Osteoblast (primary cell): ENCODE data around the gene MYH7. TPM values are rescaled to one million over a fixed set of nuclear protein-coding genes. Genes with fewer than 3 reads are reported as not detected.

Experiments used
- DNase-seq: peaks from one replicate; pipeline ENCODE4 v3.0.0; 2011; ENCODE audit warnings: low spot score, mixed read lengths; ENCODE audit not compliant: insufficient read length; ENCODE audit errors: missing footprints
- H2AFZ ChIP-seq: 2 replicates; pipeline ENCODE4 v1.6.0; 2011; ENCODE audit warnings: mild to moderate bottlenecking, low read length
- H3K27ac ChIP-seq: 2 replicates; pipeline ENCODE4 v1.5.1; 2011; ENCODE audit warnings: mild to moderate bottlenecking, low read depth, low read length, moderate library complexity
- H3K27me3 ChIP-seq: 2 replicates; pipeline ENCODE4 v1.6.0; 2012; ENCODE audit warnings: mild to moderate bottlenecking, control low read depth, inconsistent platforms, low read length, moderate library complexity; ENCODE audit not compliant: insufficient read depth
- H3K36me3 ChIP-seq: 2 replicates; pipeline ENCODE4 v1.5.1; 2011; ENCODE audit warnings: mild to moderate bottlenecking, low read length, control low read depth, moderate library complexity; ENCODE audit not compliant: insufficient read depth
- H3K4me1 ChIP-seq: 2 replicates; pipeline ENCODE4 v1.5.1; 2011; ENCODE audit warnings: mild to moderate bottlenecking, low read length, control low read depth, moderate library complexity; ENCODE audit not compliant: insufficient read depth
- H3K4me2 ChIP-seq: 2 replicates; pipeline ENCODE4 v1.6.0; 2011; ENCODE audit warnings: mild to moderate bottlenecking, low read length; ENCODE audit not compliant: insufficient read depth
- H3K4me3 ChIP-seq: fragments of 200-600 bp; sonication (generic); 3 replicates; pipeline ENCODE4 v1.5.1; 2012; ENCODE audit warnings: mild to moderate bottlenecking, low read length, inconsistent platforms; ENCODE audit not compliant: insufficient read depth
- H3K79me2 ChIP-seq: 2 replicates; pipeline ENCODE4 v1.6.0; 2012; ENCODE audit warnings: mild to moderate bottlenecking, low read length, control low read depth, inconsistent platforms; ENCODE audit not compliant: insufficient read depth
- H3K9me3 ChIP-seq: 2 replicates; pipeline ENCODE4 v1.5.1; 2011; ENCODE audit warnings: low read depth, low read length, control low read depth
- H4K20me1 ChIP-seq: 2 replicates; pipeline ENCODE4 v1.6.0; 2012; ENCODE audit warnings: mild to moderate bottlenecking, low read length, control low read depth; ENCODE audit not compliant: insufficient read depth
- CTCF ChIP-seq: IDR thresholded peaks from 2 replicates; pipeline ENCODE4 v1.5.1; 2011; ENCODE audit warnings: mild to moderate bottlenecking, low read depth, low read length, moderate library complexity; ENCODE audit errors: extremely low read depth
- total RNA-seq: library from RNA; depleted of rRNA; stranded (reverse); fragments of >200 nt; gene quantifications from 2 replicates; pipeline ENCODE4 v1.2.3, GENCODE V29; 2012

The MYH7 gene
- total RNA-seq, 1 donor, result not detected

- Histone ChIP-seq H3K27me3 (no peaks in the 10 kb centered on the region), H3K36me3 (no peaks in the 10 kb centered on the region)
- no peak for TF ChIP-seq CTCF
These were observed 29.8 kb upstream of the MYH7 start for GRCh38 chr14:23465261-23465660.

GRCh38 chr14:23464700-23465099 is 29.2 kb upstream of the MYH7 start:
- Histone ChIP-seq H3K27ac (no peak overlapping the region), H3K27me3 (no peaks in the 10 kb centered on the region), H3K9me3 (no peaks in the 10 kb centered on the region), H4K20me1 (no peaks in the 10 kb centered on the region), H3K79me2 (peaks cover 2% of the 10 kb centered on the region), H3K4me1 (peaks cover 3% of the 10 kb centered on the region), H2AFZ (no peak overlapping the region), H3K36me3 (no peaks in the 10 kb centered on the region), H3K4me3 (no peak overlapping the region), H3K4me2 (no peak overlapping the region)
- TF ChIP-seq CTCF, result no peak
- DNase-seq, result no peak

More at GRCh38 chr14:23465261-23465660, 29.8 kb upstream of the MYH7 start:
- H3K27ac ChIP-seq, result no peak overlapping the region
- no peak overlapping the region for H2AFZ ChIP-seq
- no peaks in the 10 kb centered on the region for H4K20me1 ChIP-seq
- H3K4me1 ChIP-seq, result peaks cover 7% of the 10 kb centered on the region
- H3K4me3 ChIP-seq, result no peak overlapping the region
- H3K79me2 ChIP-seq, result peaks cover 8% of the 10 kb centered on the region
- DNase-seq, result no peak
- H3K9me3 ChIP-seq, result no peaks in the 10 kb centered on the region
- H3K4me2 ChIP-seq, result no peak overlapping the region

GRCh38 chr14:23460960-23461359 is 25.5 kb upstream of the MYH7 start:
- DNase-seq, result no peak
- no peaks in the 10 kb centered on the region for H3K9me3 ChIP-seq
- no peak overlapping the region for H2AFZ ChIP-seq

More at GRCh38 chr14:23460960-23461359, 25.5 kb upstream of the MYH7 start:
- Histone ChIP-seq H3K79me2 (no peaks in the 10 kb centered on the region), H3K4me1 (no peaks in the 10 kb centered on the region), H3K27me3 (no peaks in the 10 kb centered on the region), H4K20me1 (no peaks in the 10 kb centered on the region), H3K36me3 (no peaks in the 10 kb centered on the region), H3K4me3 (no peak overlapping the region), H3K4me2 (no peak overlapping the region), H3K27ac (no peak overlapping the region)
- no peak for TF ChIP-seq CTCF
